Stomach (tissue), 4 donors: Measurements from ENCODE around the gene DPH7.
"Not testable (repeated sequence)": the region's sequence is repeated elsewhere in the genome, so short reads cannot be mapped to it uniquely, and the experiment has no call there.

Experiments used
- POLR2A ChIP-seq, 4 donors: fragments of 450-650 bp; IDR thresholded peaks; one replicate each; pipeline ENCODE4 v1.6.1; 2016; ENCODE audit warnings: antibody characterized with exemption in 4 of 4, control low read depth in 2 of 4, mild to moderate bottlenecking in 1 of 4, moderate library complexity in 1 of 4
- TF ChIP-seq, protein P1 (sequence below), 7 experiments: fragments of 450-650 bp in 4 of 7; fragments of 200-600 bp in 3 of 7; sonication (generic) in 3 of 7; IDR thresholded peaks; one replicate each; pipeline ENCODE4 v1.5.1; 2016 to 2019; ENCODE audit warnings: antibody characterized with exemption in 7 of 7, control low read depth in 2 of 7, mild to moderate bottlenecking in 1 of 7

DNA sequence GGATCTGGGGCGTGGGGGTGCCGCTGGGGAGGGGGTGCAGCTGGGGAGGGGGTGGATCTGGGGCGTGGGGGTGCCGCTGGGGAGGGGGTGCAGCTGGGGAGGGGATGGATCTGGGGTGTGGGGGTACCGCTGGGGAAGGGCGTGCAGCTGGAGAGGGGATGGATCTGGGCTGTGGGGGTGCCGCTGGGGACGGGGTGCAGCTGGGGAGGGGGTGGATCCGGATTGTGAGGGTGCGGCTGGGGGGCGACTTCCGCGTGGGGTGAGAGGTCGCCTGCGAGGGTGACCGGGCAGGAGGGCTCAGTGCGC is 27.8 kb downstream of the DPH7 start:
- TF ChIP-seq, protein P1, sequence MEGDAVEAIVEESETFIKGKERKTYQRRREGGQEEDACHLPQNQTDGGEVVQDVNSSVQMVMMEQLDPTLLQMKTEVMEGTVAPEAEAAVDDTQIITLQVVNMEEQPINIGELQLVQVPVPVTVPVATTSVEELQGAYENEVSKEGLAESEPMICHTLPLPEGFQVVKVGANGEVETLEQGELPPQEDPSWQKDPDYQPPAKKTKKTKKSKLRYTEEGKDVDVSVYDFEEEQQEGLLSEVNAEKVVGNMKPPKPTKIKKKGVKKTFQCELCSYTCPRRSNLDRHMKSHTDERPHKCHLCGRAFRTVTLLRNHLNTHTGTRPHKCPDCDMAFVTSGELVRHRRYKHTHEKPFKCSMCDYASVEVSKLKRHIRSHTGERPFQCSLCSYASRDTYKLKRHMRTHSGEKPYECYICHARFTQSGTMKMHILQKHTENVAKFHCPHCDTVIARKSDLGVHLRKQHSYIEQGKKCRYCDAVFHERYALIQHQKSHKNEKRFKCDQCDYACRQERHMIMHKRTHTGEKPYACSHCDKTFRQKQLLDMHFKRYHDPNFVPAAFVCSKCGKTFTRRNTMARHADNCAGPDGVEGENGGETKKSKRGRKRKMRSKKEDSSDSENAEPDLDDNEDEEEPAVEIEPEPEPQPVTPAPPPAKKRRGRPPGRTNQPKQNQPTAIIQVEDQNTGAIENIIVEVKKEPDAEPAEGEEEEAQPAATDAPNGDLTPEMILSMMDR (IDR thresholded peaks at IDR 0.05) = not testable (repeated sequence)
- TF ChIP-seq POLR2A (IDR thresholded peaks at IDR 0.05) = not testable (repeated sequence)
